Measurements from ENCODE around the gene SOCS7.

Gene SOCS7

DNA sequence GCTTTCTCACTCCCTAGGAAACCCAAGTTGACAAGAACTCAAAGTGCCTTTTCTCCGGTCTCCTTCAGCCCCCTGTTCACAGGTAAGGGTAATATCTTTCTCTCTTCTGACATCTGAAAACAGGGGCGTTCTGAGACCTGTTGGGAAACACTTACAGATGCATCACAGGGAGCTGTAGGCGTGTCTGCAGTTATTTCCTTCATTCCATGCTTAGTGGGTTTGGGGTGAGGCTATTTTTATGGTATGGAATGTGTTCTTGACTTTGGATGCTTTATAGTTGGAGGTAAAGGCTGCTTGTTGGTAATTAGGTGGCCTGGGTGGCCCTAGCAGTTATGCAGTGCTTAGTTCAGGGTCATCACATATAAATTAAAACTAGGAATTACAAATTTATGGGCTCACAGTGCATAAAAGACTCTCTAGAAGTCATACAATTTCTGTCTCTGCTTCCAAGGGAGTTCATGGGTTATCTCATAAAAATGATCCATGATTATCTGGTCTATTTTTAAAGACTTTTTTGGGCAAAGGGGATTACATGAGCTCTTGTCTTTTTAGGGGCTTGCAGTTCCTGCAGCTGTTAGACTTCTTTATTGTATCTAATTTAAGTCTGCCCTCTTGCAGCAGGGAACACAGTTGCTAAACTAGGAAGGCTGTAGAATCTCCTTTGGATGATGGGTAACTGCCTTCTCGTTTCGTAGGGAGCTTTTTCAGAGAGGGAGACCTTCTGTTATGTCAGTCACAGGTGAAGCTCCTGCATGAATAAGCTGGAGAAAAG, 10.2 kb downstream of the SOCS7 start:
- TF ChIP-seq CTCF (IDR thresholded peaks at IDR 0.05; ENCODE audit: low read depth, low read length, missing control alignments) = no peak
- no peak overlapping the region for H3K4me3 ChIP-seq (ENCODE audit: low read depth, low read length)
- DNase-seq (ENCODE audit: low read depth) = no peak

GRCh38 chr17:38363016-38363415, 11.4 kb downstream of the SOCS7 start:
- no peak for TF ChIP-seq CTCF (IDR thresholded peaks at IDR 0.05; ENCODE audit: low read depth, low read length, missing control alignments)
- DNase-seq (ENCODE audit: low read depth) = no peak
- H3K4me3 ChIP-seq (ENCODE audit: low read depth, low read length) = no peak overlapping the region

- TF ChIP-seq CTCF (IDR thresholded peaks at IDR 0.05; ENCODE audit: low read depth, low read length, missing control alignments) = no peak
- no peak for DNase-seq (ENCODE audit: low read depth)
- no peak overlapping the region for H3K4me3 ChIP-seq (ENCODE audit: low read depth, low read length)
Measured at GRCh38 chr17:38364741-38365140, 13.1 kb downstream of the SOCS7 start.

GRCh38 chr17:38369124-38369886, 17.7 kb downstream of the SOCS7 start:
- H3K4me3 ChIP-seq (ENCODE audit: low read depth, low read length) = no peak overlapping the region
- no peak for DNase-seq (ENCODE audit: low read depth)
- no peak for TF ChIP-seq CTCF (IDR thresholded peaks at IDR 0.05; ENCODE audit: low read depth, low read length, missing control alignments)

- H3K4me3 ChIP-seq (ENCODE audit: low read depth, low read length) = no peak overlapping the region
- no peak for TF ChIP-seq CTCF (IDR thresholded peaks at IDR 0.05; ENCODE audit: low read depth, low read length, missing control alignments)
- DNase-seq (ENCODE audit: low read depth) = no peak
Measured at GRCh38 chr17:38379448-38379847, 27.8 kb downstream of the SOCS7 start.

GRCh38 chr17:38395090-38395489, 43.4 kb downstream of the SOCS7 start:
- H3K4me3 ChIP-seq (ENCODE audit: low read depth, low read length) = no peak overlapping the region
- TF ChIP-seq CTCF (IDR thresholded peaks at IDR 0.05; ENCODE audit: low read depth, low read length, missing control alignments) = no peak
- DNase-seq (ENCODE audit: low read depth) = no peak
